H1 (cell line): ENCODE results near the gene DUOXA1. TPM values are rescaled to one million over a fixed set of nuclear protein-coding genes. Genes with fewer than 3 reads are reported as not detected.

Source experiments
- CTCF ChIA-PET: fragments of 300-600 bp; sonication (Branson Sonifier 250); formaldehyde crosslinking; loops from one replicate; lab custom pipeline; 2021; ENCODE audit not compliant: partially characterized antibody; lab: Charles Lee
- POLR2A ChIA-PET: fragments of 300-600 bp; sonication (Branson Sonifier 250); formaldehyde crosslinking; loops from one replicate; lab custom pipeline; 2021; ENCODE audit warnings: inconsistent platforms; ENCODE audit not compliant: partially characterized antibody; lab: Charles Lee
- DNase-seq, 2 experiments: peaks; one replicate each; pipeline versions ENCODE4 v3.0.0 to v3.0.0-alpha.2; 2010 to 2022; ENCODE audit warnings: low spot score in 2 of 2, low read depth in 1 of 2, mixed read lengths in 1 of 2
- FAIRE-seq: peaks from 2 replicates; lab custom pipeline; 2011; peaks lifted over from hg19 to GRCh38; lab: Jason Lieb, UNC
- H2AFZ ChIP-seq: 2 replicates; pipeline ENCODE4 v1.8.1; 2012; ENCODE audit warnings: low read length, inconsistent platforms
- H2AK5ac ChIP-seq: 2 replicates; pipeline ENCODE4 v1.6.1; 2013; ENCODE audit warnings: low read depth, low read length
- H2BK120ac ChIP-seq: replicated peaks from 2 replicates; pipeline ENCODE3; 2013; ENCODE audit warnings: low read depth, low read length, inconsistent platforms
- H2BK12ac ChIP-seq: 2 replicates; pipeline ENCODE4 v1.6.1; 2013; ENCODE audit warnings: low read depth, low read length
- H2BK15ac ChIP-seq: 2 replicates; pipeline ENCODE4 v1.6.1; 2013; ENCODE audit warnings: low read length
- H2BK20ac ChIP-seq: 2 replicates; pipeline ENCODE4 v1.6.1; 2013; ENCODE audit warnings: low read length
- H2BK5ac ChIP-seq: 2 replicates; pipeline ENCODE4 v1.6.1; 2013; ENCODE audit warnings: low read depth, low read length
- H3K14ac ChIP-seq: 2 replicates; pipeline ENCODE4 v1.6.1; 2013; ENCODE audit warnings: inconsistent platforms; ENCODE audit not compliant: insufficient read length
- H3K18ac ChIP-seq: 2 replicates; pipeline ENCODE4 v1.6.1; 2013; ENCODE audit warnings: low read length; ENCODE audit errors: extremely low read depth
- H3K23ac ChIP-seq: 2 replicates; pipeline ENCODE4 v1.6.1; 2013; ENCODE audit warnings: inconsistent platforms; ENCODE audit not compliant: insufficient read length
- H3K23me2 ChIP-seq: 2 replicates; pipeline ENCODE4 v1.6.1; 2013; ENCODE audit warnings: low read depth, low read length
- H3K27ac ChIP-seq: 2 replicates; pipeline ENCODE4 v1.6.1; 2011; ENCODE audit warnings: low read depth, low read length, inconsistent platforms
- H3K27me3 ChIP-seq, 4 experiments: replicated peaks in 1 of 4; 1 replicate in 1 of 4; 2 replicates in 3 of 4; pipeline versions ENCODE4 v1.6.1 to v1.8.1; 2011 to 2013; ENCODE audit warnings: low read length in 3 of 4, mild to moderate bottlenecking in 3 of 4, inconsistent platforms in 2 of 4, mixed read lengths in 2 of 4, moderate library complexity in 1 of 4; ENCODE audit not compliant: control insufficient read depth in 3 of 4, insufficient read depth in 3 of 4; ENCODE audit errors: extremely low read depth in 1 of 4
- H3K36me3 ChIP-seq, 4 experiments: 2 replicates each; pipeline versions ENCODE4 v1.6.1 to v1.8.1; 2011 to 2013; ENCODE audit warnings: mild to moderate bottlenecking in 4 of 4, low read length in 3 of 4, moderate library complexity in 2 of 4, control low read depth in 1 of 4, inconsistent platforms in 1 of 4; ENCODE audit not compliant: insufficient read depth in 4 of 4, control insufficient read depth in 2 of 4
- H3K4ac ChIP-seq: replicated peaks from 2 replicates; pipeline ENCODE3; 2013; ENCODE audit warnings: low read length, low read depth, mixed read lengths, inconsistent platforms; ENCODE audit not compliant: insufficient read length
- H3K4me1 ChIP-seq, 4 experiments: replicated peaks in 1 of 4; 1 replicate in 1 of 4; 2 replicates in 3 of 4; pipeline versions ENCODE4 v1.6.1 to v1.8.1; 2011 to 2013; ENCODE audit warnings: low read length in 3 of 4, inconsistent platforms in 2 of 4, mixed read lengths in 1 of 4; ENCODE audit not compliant: insufficient read depth in 4 of 4, control insufficient read depth in 3 of 4
- H3K4me2 ChIP-seq, 2 experiments: 2 replicates each; pipeline versions ENCODE4 v1.6.1 to v1.8.1; 2011 to 2013; ENCODE audit warnings: low read depth in 2 of 2, low read length in 2 of 2, control low read depth in 1 of 2, inconsistent platforms in 1 of 2, mild to moderate bottlenecking in 1 of 2; ENCODE audit not compliant: insufficient read depth in 1 of 2
- H3K4me3 ChIP-seq, 4 experiments: fragments of 200-600, 300-600 bp in 1 of 4; sonication (generic), shearing (Covaris generic), sonication (Bioruptor Twin) in 1 of 4; 2 replicates each; pipeline versions ENCODE4 v1.5.1 to v1.8.1; 2011 to 2016; ENCODE audit warnings: low read length in 4 of 4, low read depth in 3 of 4, control low read depth in 2 of 4, inconsistent platforms in 2 of 4, mild to moderate bottlenecking in 2 of 4, mixed read lengths in 1 of 4, moderate library complexity in 1 of 4; ENCODE audit not compliant: insufficient read depth in 2 of 4; ENCODE audit errors: extremely low read depth in 1 of 4
- H3K56ac ChIP-seq: replicated peaks from 2 replicates; pipeline ENCODE3; 2013; ENCODE audit warnings: low read depth, mild to moderate bottlenecking, mixed read lengths, low read length, inconsistent platforms; ENCODE audit not compliant: insufficient read length
- H3K79me1 ChIP-seq: 2 replicates; pipeline ENCODE4 v1.6.1; 2013; ENCODE audit warnings: low read depth, low read length, control low read depth
- H3K79me2 ChIP-seq, 2 experiments: 2 replicates each; pipeline versions ENCODE4 v1.6.1 to v1.8.1; 2012 to 2013; ENCODE audit warnings: low read length in 2 of 2, mild to moderate bottlenecking in 2 of 2, inconsistent platforms in 1 of 2; ENCODE audit not compliant: insufficient read depth in 2 of 2, control insufficient read depth in 1 of 2
- H3K9ac ChIP-seq, 4 experiments: replicated peaks in 1 of 4; 1 replicate in 1 of 4; 2 replicates in 3 of 4; pipeline versions ENCODE4 v1.6.1 to v1.8.1; 2011 to 2013; ENCODE audit warnings: low read depth in 3 of 4, low read length in 3 of 4, control low read depth in 2 of 4, mild to moderate bottlenecking in 2 of 4, moderate library complexity in 2 of 4, inconsistent platforms in 1 of 4; ENCODE audit errors: extremely low read depth in 1 of 4
- H3K9me3 ChIP-seq, 2 experiments: 2 replicates each; pipeline versions ENCODE4 v1.6.1 to v1.8.1; 2012 to 2013; ENCODE audit warnings: mild to moderate bottlenecking in 2 of 2, moderate library complexity in 2 of 2, control low read depth in 1 of 2, inconsistent platforms in 1 of 2, low read depth in 1 of 2, low read length in 1 of 2, mixed read lengths in 1 of 2; ENCODE audit not compliant: insufficient read depth in 2 of 2
- H4K20me1 ChIP-seq, 2 experiments: replicated peaks in 1 of 2; 2 replicates each; pipeline versions ENCODE3 to v1.8.1; 2011 to 2013; ENCODE audit warnings: inconsistent platforms in 2 of 2, low read length in 2 of 2, mild to moderate bottlenecking in 1 of 2; ENCODE audit not compliant: insufficient read depth in 2 of 2, control insufficient read depth in 1 of 2
- H4K5ac ChIP-seq: 2 replicates; pipeline ENCODE4 v1.6.1; 2013; ENCODE audit warnings: low read length, low read depth, mixed read lengths, inconsistent platforms; ENCODE audit not compliant: insufficient read length
- H4K8ac ChIP-seq: 2 replicates; pipeline ENCODE4 v1.8.0; 2013; ENCODE audit warnings: mild to moderate bottlenecking, moderate library complexity, low read length, inconsistent platforms; ENCODE audit not compliant: insufficient read depth; ENCODE audit errors: extremely low read depth
- H4K91ac ChIP-seq: replicated peaks from 2 replicates; pipeline ENCODE3; 2013; ENCODE audit warnings: low read length, mixed read lengths, inconsistent platforms; ENCODE audit not compliant: insufficient read length
- CBX5 ChIP-seq: fragments of 300-800, 300-1000 bp; sonication (generic); IDR thresholded peaks from 2 replicates; pipeline ENCODE4 v1.7.1; 2016; ENCODE audit warnings: antibody characterized with exemption, low read length, low read depth
- TAF7 ChIP-seq: optimal IDR thresholded peaks from 2 replicates; pipeline ENCODE3; 2011; ENCODE audit warnings: low read depth, mild to moderate bottlenecking, inconsistent platforms, low read length, moderate library complexity, borderline replicate concordance
- TCF12 ChIP-seq: IDR thresholded peaks from 2 replicates; pipeline ENCODE4 v1.6.1; 2011; ENCODE audit warnings: low read depth, mild to moderate bottlenecking, low read length
- WGBS, 2 experiments: shearing (Covaris generic) in 1 of 2; methylation state at CpG; one replicate each; pipeline versions ENCODE4 v1.1.6 to v1.1.7; 2013 to 2015; ENCODE audit warnings: low lambda C conversion rate in 2 of 2, mixed read lengths in 2 of 2, inconsistent platforms in 1 of 2, low coverage in 1 of 2, missing lambda C conversion rate in 1 of 2; ENCODE audit not compliant: insufficient replicate concordance in 2 of 2, insufficient coverage in 1 of 2, insufficient read length in 1 of 2; ENCODE audit errors: extremely low coverage in 1 of 2, missing lambda C conversion rate in 1 of 2; 5-methylcytosine and 5-hydroxymethylcytosine counted together
- polyA plus RNA-seq, 7 experiments: library from polyadenylated mRNA; depleted of rRNA in 3 of 7; stranded (reverse) in 5 of 7; unstranded in 2 of 7; fragments of >200 nt in 5 of 7; fragments of 200-250 nt in 2 of 7; gene quantifications; 1 replicate in 5 of 7; 2 replicates in 1 of 7; 4 replicates in 1 of 7; pipeline versions ENCODE4 v1.2.1 to v1.2.3, GENCODE V29; 2011 to 2013; ENCODE audit warnings: missing spikeins in 2 of 7, mixed read lengths in 2 of 7
- total RNA-seq: library from RNA; stranded (reverse); fragmentation: NEBNext Ultra II Directional; extraction: Animal tissue kit (Norgen Biotek cat#: 25700); gene quantifications from 2 replicates; pipeline ENCODE4 v1.2.1, GENCODE V29; 2021

DUOXA1 gene
- total and polyA plus RNA-seq, 2 of the 8 experiments (the other 6 are each of a cell fraction or from before 2014, with no cell fraction given) = 0.18 TPM; not detected in 1

DNA sequence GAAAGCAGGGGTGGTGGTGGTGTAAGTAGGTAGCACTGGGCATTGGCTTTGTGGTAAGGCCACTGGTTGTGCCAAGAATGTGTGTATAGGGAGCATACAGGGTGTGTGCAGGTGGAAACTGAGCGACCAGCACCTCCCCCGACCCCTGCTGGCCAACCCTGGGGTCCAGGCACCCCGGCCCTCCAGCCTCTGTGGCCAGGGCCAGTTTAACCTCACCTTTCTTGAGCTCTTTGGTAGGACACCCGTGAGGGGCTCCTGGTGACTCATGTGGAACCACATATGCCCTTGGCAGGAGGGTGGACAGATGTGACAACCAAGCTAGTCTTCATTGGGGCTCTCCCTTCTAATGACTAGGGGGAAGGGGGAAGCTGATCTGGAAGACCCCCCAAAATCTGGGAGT is 38.6 kb upstream of the DUOXA1 start:
- Histone ChIP-seq H4K8ac (no peak overlapping the region), H3K79me1 (no peaks in the 10 kb centered on the region), H3K18ac (no peak overlapping the region), H3K23me2 (no peaks in the 10 kb centered on the region; the same call in 1 of the 2 replicates), H2BK15ac (no peak overlapping the region), H3K36me3 (no peaks in the 10 kb centered on the region; a peak in 1 of 8 replicates), H2AK5ac (0 out of 2 replicates have a peak overlapping the region, but pooled peaks have one; percentile 89), H3K23ac (no peak overlapping the region), H3K14ac (no peak overlapping the region), H3K9me3 (no peaks in the 10 kb centered on the region), H3K27ac (no peak overlapping the region), H2BK12ac (peak overlapping the region; percentile 68; the same call in 1 of the 2 replicates), H3K4me1 (peaks cover 0 to 19% (median 13%) of the 10 kb centered on the region in 4 experiments; a peak in 5 of 7 replicates), H4K5ac (no peak overlapping the region), H4K91ac (no peak overlapping the region), H2AFZ (no peak overlapping the region), H3K79me2 (no peaks in the 10 kb centered on the region), H3K27me3 (no peaks in the 10 kb centered on the region), H2BK120ac (no peak overlapping the region), H4K20me1 (peaks cover 2 to 4% of the 10 kb centered on the region in 2 experiments), H2BK20ac (no peak overlapping the region), H3K4me2 (no peak overlapping the region), H3K56ac (no peak overlapping the region), H3K4ac (no peak overlapping the region), H3K4me3 (no peak overlapping the region), H3K9ac (no peak overlapping the region), H2BK5ac (peak overlapping the region; percentile 24; the same call in 1 of the 2 replicates)
- no peak for DNase-seq
- TF ChIP-seq TCF12 (no peak), TAF7 (no peak), CBX5 (no peak)
- FAIRE-seq = no peak
- WGBS, 2 experiments = 86% methylated on average over 4 of the region's 4 CpGs; no CpG with 5 or more reads in 1 of the 2 experiments
- CTCF ChIA-PET = interaction anchor here (0.8 to 41.8 kb wide), 17 partner anchors 11 to 419 kb away, joined by 3 to 1117 read pairs (median 4); partner anchors contain the start of genes BLOC1S6 and SHF
- POLR2A ChIA-PET = interaction anchor here (1.6 to 5.7 kb wide), 6 partner anchors 12 to 31 kb away, joined by 5 to 50 read pairs (median 12); partner anchors contain the start of gene SHF
